Subcutaneous adipose tissue (tissue), 4 donors: Measurements from ENCODE around the gene EVA1A. TPM values are rescaled to one million over a fixed set of nuclear protein-coding genes. Genes with fewer than 3 reads are reported as not detected.

Experiments
- total RNA-seq, 4 donors: library from RNA; depleted of rRNA; stranded (reverse); fragments of >200 nt; gene quantifications; one replicate each; pipeline ENCODE4 v1.1.0, GENCODE V29; 2016
- TF ChIP-seq, protein P1 (sequence below): fragments of 450-650 bp; IDR thresholded peaks from one replicate; pipeline ENCODE4 v1.5.1; 2016; ENCODE audit warnings: low read depth, mild to moderate bottlenecking, control low read depth, antibody characterized with exemption, moderate library complexity

Gene EVA1A
- total RNA-seq, 4 donors from 2014 or later, result 0.33 to 1.9 TPM; not detected in 2

DNA sequence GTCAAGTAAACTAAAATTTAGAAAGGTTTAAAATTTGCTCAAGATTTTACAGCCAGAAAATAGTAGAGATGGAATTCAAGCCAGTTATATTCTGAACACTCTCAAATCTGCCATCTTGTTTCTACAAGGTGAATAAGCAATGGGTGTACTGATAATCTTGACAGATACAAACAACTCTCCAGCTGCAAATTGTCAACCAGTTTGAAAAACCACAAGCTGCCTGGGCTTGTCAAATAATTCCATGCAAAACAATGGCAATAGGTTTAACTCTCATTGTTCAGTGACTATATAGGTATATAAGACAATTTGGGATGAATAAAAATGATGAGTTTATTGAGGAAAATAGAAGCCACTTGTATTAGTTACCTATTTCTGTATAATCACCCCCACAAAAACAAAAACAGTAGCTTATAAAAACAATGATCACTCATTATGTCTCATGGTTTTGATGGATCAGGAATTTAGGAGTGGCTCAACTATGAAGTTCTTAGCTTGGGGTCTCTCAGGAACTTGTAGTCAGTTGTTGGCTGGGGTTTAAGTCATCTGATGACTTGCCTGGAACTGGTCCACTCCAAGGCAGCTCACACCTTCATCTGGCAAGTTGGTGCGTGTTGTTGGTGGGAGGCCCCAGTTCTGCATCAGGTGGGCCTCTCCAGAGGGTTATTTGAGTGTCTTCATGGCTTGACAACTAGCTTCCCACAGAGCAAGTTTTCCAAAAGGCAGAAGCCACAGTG lies 12.6 kb upstream of the EVA1A start:
- TF ChIP-seq, protein P1, sequence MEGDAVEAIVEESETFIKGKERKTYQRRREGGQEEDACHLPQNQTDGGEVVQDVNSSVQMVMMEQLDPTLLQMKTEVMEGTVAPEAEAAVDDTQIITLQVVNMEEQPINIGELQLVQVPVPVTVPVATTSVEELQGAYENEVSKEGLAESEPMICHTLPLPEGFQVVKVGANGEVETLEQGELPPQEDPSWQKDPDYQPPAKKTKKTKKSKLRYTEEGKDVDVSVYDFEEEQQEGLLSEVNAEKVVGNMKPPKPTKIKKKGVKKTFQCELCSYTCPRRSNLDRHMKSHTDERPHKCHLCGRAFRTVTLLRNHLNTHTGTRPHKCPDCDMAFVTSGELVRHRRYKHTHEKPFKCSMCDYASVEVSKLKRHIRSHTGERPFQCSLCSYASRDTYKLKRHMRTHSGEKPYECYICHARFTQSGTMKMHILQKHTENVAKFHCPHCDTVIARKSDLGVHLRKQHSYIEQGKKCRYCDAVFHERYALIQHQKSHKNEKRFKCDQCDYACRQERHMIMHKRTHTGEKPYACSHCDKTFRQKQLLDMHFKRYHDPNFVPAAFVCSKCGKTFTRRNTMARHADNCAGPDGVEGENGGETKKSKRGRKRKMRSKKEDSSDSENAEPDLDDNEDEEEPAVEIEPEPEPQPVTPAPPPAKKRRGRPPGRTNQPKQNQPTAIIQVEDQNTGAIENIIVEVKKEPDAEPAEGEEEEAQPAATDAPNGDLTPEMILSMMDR, result no peak

DNA sequence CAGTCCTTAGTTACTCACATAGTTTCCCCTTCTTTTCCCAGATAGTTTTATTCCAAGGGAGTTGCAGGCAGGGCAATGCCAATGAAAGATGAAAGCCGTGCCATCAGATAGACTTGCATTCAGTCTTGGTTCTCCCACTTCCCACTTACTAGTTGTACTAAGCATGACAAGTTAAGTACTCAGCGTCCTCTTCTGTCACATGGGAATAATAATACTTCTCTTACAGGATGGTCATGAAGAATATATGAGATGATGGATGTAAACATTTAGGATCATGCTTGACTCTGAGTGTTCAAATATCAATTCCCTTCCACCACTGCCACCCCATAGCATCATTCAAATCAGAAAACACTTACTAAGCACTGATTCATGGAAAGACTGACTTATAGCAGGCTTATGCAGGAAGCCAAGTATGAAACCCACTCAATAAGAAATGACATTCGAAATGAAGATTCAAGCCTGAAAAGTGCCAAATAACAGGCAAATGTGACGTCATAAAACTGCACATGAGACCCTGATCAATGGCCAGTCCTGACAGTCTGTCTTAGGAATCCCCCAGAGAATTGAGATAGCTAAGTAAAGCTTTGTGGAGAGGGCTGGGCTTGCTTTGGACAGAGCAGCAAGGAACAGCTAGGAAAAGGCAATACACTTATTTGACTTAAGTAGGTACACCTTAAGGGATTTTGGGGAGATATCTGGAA lies 11.1 kb upstream of the EVA1A start:
- TF ChIP-seq, protein P1, result no peak

DNA sequence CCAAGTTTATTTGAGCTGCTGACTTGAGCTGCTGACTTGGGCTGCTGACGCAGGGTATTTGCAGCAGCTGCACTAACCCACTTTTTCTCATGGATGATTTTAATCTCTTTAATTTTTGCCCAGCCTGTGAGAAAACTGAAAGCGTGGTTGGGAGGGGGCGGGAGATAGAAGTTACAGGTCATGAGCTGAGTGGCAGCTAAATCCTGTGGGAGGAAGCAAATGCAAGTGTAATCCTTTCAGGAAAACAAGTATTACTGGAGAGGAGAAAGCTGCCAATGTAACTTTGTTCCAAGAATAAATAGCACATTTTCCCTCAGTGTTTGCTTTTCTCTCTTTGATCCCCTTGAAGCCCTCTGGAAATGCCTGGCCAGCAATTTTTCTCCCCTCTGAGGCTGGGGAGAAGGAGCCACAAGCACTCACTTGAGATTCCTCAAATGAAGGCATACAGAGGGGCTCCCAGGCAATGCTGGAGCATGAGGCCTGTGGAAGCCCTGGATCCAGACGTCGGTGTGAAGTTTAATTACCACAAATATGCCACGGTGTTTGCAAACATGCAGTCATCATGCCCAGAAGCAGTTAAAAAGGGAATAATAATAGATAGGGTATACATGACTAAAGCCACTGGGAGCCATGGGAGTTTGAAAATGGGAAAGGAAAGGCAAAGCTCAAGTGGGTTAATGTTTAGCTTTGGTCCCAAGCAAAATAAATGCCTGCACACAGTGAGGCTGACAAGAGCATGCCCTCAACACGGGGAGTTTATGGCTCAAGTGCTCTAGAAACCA lies 10.4 kb upstream of the EVA1A start:
- TF ChIP-seq, protein P1, result no peak

DNA sequence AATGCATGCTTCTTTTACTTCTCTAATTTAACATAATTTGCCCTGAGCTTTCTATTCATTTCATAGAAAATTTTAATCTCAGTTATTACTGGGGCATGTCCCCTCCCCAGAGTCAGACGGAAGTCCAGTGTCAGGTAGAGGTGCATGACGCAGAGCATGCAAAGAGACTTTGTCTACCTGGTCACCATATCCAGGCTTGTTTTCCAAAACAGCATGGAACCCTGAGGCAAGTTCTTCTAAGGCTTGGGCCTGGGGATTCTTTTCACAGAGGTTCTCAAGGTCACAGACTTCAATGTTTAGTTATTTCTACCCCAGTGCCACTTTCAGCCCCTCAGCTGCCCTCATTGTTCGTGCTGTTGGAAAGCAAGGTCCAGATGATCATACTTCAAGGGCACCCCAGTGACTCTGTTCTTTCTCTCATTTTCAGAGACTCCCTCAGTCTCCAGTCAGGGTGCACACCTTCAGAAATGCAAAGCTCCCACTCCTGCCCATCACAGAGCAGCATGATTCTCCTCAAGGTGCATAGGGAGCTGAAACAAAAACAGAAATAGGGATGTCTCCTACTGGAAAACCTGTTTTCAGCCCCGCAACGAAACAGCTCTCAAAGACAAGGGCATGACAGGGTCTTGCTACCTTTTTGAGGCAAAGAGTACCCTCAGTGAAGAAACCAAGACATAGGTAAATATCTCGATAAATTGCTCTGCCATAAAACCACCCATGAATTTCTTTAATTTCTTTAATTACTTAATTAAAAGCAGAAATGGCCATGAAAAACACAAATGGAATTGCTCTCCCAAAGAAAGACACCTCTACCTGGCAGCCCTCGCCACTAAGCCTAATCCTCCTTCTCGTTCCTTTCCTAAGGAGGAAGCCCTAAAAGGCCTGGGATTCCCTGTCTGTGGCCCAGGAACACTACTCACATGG lies 9.5 kb upstream of the EVA1A start:
- TF ChIP-seq, protein P1, result no peak

DNA sequence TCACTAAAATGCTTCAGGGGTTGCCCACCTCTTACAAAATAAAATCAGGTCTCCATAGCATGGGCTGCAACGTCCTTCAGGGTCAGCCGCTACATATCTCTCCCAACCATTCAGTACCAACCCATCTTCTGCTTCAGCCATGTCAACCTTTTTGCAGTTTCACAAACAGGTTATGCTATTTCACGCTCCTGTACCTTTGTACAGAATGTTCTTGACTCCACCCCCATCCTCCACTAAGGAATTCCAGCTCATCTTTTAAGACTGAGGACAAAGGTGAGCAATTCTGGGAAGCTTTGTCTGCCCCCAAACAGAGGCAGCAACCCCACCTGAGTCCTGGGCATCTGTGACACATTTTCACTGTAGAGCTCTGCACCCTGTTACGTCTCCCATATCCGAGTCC lies 8.8 kb upstream of the EVA1A start:
- TF ChIP-seq, protein P1, result no peak

DNA sequence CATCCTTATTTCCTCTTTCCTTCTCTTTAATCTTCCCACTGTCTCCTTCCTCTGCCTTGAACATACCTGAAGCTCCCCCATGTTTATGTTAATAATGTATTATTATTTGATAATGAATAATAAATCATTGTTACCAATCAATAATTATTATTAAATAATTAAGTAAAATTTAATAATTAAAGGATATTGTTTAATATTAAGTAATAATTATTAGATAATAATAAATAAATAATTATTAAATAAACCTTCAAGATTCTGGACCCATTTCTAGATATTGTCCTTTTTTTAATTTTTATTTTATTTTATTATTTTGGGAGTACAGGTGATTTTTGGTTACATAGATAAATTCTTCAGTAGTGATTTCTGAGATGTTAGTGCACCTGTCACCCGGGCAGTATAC lies 7.4 kb upstream of the EVA1A start:
- TF ChIP-seq, protein P1, result no peak
